HG02973 (cell line): ENCODE results near the gene CHML.

ENCODE experiments used
- ATAC-seq: cut with Tn5 transposase; IDR thresholded peaks from one replicate; pipeline ENCODE4 v1.9.1; 2021; ENCODE audit warnings: moderate library complexity; ENCODE audit not compliant: unreplicated experiment

CHML gene

GRCh38 chr1:241647658-241648057 is 7.5 kb upstream of the CHML start:
- no peak for ATAC-seq

GRCh38 chr1:241646201-241646600 is 6.0 kb upstream of the CHML start:
- ATAC-seq: no peak

DNA sequence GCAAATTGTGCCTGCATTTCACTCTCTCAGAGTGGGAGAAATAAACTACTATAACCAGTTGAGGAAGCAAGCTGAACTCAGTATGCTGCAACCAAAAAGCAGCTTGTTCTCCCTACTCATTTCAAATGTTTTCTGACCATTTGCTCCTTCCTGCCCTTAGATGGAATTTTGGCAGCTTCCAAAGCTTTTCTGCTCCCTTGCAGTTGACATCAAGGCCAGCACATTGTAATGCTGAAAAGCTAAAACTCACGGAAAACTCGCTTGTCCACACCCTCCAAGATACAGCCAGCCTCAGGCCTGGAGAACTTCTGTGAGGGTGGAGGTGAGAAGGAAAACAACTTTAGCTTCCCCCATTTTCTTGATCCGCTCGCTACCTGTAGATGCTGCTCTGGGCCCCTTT is 5.0 kb upstream of the CHML start:
- no peak for ATAC-seq

GRCh38 chr1:241644259-241644658 is 4.1 kb upstream of the CHML start:
- no peak for ATAC-seq

DNA sequence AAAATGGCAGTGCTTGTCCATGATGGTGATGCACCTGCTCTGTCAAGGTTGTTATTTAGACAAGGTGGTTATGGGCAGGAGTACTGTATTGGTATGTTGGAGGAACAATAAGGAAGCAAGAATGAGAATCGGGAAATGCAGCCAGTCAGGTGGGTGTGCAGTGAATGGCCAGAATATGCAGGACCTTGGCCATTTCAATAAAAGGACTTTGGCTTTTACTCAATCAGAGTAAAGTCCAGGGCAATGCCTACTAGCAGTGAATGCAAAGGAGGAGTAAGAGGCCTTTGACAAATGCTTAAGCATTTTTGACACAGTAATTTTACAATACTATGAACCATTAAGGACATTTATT is 2.4 kb upstream of the CHML start:
- no peak for ATAC-seq

GRCh38 chr1:241641773-241642592 is 1.8 kb upstream of the CHML start:
- ATAC-seq: no peak

DNA sequence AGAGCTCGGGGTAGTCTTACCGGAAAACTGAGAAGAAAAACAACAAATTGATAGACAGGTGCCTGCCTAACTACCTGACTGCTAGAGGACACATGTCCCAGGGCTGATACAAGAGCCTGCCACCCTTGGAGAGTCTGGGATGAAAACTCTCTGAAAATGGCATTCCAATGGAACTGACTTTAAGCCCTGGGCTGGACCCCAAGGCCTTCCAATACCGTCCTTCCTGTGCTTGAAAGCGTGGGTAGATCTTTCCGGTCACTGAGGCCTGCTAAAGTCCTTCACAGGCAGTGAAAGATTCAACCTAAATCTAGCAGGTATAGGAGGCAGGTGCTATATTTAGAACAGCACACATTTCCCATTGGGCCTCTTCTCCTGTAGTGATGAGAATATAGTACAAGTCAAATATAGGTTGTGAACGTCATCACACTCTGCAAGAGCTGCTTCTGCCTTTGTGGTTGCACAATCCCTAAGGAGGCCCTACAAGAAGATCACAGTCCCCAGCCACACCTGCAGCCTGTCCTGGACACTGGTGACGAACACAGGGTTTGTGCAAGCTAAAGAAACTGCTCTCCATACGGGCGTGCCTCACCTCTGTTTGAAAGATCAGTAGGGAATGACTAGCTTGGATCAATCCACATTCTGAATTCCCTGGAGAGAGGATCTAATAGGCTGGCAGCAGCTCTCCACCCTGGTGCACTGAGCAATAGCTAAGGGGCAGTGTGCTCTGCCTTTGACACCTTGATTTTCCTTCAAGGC is 876 bp upstream of the CHML start:
- ATAC-seq: no peak

DNA sequence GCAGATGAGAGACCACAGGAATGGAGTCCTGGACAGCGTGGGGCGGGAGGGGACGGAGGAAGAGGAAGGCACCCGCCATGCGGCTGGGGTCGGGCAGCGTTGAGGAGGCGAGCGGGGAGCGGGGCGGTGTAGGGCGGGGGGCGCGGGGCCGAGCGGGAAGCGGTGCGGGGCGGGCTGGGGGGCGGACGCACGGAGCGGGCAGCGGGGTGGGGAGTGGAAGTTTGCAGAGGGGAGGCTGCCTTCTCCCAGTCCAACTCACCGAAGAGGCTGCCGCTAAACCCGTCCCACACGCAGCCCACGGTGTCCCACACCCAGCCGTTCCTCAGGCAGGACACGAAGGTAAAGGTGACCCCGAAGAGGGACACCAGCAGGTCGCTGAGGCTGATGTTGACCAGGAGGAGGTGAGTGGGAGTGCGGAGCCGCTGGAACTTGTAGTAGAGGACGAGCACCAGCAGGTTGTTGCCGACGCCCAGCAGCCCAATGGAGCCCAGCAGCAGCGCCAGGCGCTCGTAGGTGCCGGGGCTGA is 483 bp downstream of the CHML start:
- ATAC-seq: peak; percentile 47

DNA sequence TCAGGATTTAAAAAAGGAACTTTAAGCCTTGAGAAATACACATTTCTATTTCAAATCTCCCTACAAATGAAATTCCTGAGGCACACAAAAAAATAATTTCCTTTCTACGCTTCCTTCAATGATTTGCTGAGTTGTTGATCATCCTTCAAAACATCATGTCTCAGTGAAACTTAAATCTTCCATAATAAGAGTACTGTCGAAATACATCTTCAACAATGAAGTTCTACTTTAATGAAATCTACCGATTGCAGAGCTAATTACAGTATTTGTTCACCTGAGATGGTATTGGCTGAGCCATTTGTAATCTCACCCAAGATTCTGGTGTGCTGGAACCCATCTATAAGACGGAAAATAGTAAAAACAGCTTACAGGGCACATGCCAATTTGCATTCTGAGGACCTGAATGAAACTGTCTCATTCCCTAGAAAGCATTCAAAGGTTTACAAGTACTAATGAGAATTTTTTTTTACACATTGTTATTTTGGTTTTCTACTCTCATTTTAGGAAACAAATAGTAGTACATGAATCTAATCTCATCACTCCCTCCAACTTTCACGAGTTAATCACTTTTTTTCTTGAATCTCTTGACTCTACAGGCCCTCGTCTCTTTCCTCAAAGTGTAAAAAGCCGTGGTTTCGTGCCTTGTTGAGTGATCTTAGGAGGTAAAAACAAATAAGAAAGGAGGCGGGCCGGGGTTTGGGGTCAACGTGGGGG is 1.1 kb downstream of the CHML start:
- ATAC-seq: no peak

DNA sequence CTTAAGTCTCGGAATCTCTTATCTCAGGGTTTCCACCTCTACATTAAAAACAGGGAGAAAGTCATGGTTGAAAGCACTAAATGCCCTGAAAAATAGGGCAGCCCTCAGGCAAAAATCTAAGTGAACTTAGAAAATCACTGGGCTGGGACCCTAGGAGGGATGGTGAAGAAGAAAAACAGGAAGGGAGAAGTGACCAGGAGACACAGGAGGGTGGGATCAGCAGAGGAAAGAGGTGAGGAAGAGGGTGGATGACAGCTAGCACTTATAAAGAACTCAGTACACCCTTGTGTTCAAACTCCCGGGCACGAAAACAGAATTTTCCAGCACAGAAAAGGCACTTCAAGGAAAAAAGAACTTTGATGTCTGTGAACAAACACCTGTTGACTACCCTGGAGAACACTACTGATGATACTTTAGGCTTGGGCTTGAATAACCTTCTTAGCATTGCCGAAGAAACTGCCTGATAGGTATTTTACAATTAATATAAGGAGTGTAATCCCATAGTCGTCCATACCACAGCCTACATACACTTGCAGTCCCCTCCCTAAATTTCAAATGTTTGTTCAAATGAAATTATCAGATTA is 2.0 kb downstream of the CHML start:
- ATAC-seq: no peak

DNA sequence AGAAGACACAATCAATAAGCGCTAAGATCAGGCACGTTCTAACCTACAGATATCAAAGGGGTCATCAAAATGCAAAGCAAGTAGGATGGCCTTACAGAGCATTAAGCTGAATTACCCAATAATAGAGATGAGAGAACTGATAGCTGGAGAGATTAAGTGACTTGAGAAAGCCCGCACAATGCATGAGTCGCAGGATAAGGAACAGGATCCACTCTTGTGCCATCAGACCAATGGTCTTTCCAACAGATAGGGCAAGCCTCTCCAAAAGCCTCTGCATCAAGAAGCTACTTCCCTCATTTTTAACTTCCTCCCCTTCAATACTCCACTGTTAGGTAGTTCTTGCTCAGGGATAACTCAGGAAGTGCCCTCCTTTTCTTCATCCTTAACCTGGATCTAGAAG is 2.6 kb downstream of the CHML start:
- ATAC-seq: no peak

GRCh38 chr1:241637046-241637590 is 3.1 kb downstream of the CHML start:
- ATAC-seq: no peak

DNA sequence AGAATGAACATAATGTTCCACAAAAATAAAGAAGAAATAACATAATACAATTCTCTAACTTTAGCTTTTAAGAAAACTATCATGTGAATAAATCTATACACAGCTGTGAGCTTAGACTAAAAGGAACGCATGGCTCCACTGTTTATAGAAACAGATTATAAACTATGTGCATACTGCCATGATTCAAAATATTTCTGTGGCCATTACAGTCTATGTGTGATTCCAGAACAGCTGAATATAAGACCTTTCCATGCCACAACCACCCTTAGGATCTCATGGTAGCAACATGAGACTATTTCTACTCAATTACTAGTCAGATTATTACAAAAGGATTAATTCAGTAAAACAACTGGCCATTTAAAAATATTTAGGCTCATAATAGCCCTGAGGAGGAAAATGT is 3.9 kb downstream of the CHML start:
- ATAC-seq: no peak

DNA sequence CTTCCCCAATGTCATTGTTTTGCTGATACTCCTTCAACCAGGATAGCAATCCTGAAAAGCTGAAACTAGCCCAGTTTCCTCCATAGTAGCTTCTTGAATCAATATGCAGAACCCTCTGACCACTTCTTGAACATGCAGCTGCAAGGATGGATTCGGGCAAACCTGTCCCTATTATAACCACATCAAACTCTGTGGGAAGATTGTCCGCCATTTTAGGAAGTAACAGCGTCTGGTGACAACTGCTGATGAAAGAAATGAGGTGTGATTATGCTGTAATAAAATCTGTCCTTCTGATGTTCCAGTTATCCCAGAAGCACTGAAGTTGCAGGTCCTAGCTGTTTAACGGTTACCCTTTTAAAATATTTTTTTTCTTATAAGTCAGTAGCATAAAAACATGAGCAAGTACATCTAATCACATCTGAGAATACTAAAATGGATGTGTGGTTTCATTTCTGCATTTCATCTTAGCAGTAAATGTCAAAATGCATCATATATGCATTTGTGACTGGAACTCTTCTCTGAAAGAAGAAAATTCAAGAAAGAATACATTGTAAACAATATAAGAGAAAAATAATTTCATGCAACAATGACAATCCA is 4.5 kb downstream of the CHML start:
- ATAC-seq: no peak

DNA sequence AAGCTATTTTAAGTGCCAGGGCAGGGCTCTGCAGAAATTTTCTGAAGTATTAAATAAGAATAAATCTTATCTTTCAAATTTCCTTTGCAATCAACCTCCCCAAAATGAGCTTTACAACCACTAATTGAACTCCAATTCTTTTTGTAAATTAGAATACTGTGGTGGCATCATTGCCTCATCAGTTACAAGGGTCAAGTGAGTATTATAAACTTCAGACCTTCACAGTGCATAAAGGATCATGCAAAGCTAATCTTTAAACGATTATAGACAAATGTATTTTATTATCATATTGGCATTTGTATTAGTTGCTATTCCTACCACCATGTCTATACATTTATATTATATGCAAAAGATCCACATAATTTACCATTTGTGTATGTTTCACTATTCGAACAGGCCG is 7.2 kb downstream of the CHML start:
- ATAC-seq: no peak

GRCh38 chr1:241631674-241632073 is 8.5 kb downstream of the CHML start:
- no peak for ATAC-seq

DNA sequence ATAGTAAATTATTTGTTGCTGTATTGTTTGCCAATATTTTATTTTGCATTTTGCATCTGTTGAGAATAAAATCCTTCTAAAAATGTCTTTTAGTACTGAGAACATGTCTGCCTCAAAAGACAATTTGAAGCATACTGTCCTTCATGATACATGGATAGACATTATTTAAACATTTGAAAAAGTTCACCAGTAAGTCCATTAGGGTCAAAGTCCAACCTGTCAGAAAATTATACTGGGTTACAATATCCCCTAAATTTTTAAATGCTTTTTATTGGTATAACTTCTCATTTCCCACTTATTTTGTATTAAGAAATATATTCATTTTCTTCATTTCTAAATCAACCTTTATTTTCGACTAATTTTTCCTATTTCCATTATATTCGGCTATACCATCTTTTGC is 9.3 kb downstream of the CHML start:
- ATAC-seq: no peak

- ATAC-seq: no peak
These were observed 9.7 kb downstream of the CHML start for GRCh38 chr1:241630476-241630875.

DNA sequence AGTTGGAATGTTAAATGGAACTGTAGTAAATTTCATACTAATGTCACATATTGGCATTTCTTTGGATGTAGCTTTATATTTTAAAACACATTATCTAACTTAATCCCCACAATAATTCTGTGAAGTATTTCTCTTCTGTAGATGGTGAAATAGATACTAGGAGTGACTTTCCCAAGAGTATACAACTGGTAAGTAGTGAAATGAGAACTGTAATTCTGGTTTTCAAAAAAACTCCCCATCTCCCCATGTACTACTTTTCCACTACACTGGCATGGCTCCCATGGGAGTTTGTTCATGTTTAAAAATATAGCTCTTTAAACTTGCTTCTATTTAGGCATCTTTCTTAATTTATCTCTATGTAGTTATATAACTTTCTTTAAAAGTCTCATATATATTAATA is 10.2 kb downstream of the CHML start:
- no peak for ATAC-seq

DNA sequence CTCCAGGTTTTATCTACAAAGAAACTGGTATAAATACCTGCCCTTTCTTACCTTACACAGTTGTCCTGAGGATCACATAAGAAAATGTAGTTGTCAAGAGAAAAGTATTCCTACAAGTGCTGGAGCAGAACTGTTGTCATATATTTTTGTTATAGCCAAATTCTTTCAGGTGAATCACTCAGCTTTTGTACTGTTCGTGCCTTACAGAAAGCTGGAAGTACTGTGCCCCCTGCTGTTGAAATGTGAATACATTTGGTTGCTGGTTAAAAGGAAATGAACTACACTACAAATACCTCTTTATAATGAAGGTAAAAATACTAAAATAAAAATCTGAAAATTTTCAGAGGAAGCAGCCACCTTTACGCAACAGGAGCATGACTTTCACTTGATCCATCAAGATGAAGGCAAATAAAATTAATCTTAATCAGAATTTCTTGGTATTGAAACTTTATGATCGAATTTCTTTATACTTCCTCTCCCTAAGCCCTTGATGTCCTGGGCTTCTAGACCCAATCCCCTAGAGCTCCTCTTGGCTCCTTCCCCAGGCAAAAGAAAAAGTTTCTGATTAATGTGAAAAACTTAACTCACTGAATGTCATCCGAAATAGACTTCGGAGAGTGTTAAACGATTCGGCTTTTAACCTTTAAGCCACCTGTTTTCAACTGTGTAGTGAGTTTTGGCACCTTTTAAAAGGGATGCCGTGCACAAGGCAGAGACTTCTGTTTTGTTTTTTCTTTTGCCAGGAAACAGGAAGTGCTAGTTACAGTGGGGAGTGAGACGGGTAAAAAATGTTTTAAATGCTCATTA is 12.5 kb downstream of the CHML start:
- peak; percentile 75 for ATAC-seq
